ENCODE results near the gene KRT10. TPM values are rescaled to one million over a fixed set of nuclear protein-coding genes. Genes with fewer than 3 reads are reported as not detected.

The KRT10 gene
- 10 to 100 TPM in 1 of 5 donors, 1 to 10 TPM in 3, under 1 TPM in 1; 0.58 to 25.4 (median 2.9) TPM for total RNA-seq
- 10 to 100 TPM; 46.1 to 49.0 (median 47.7) TPM for polyA plus RNA-seq
- long read RNA-seq, donor 1, partial matches to known transcripts: 37 of 38 reads
- long read RNA-seq, donor 1, other reads (novel, unspliced or antisense): 0 of 38 reads
- long read RNA-seq, donor 2, partial matches to known transcripts: 58 of 62 reads
- long read RNA-seq, donor 2, other reads (novel, unspliced or antisense): 0 of 62 reads
- long read RNA-seq, donor 3, partial matches to known transcripts: 22 of 25 reads
- long read RNA-seq, donor 3, other reads (novel, unspliced or antisense): 0 of 25 reads
- long read RNA-seq, donor 4: 0 reads
- long read RNA-seq, donor 5, transcript KRT10-202 (2 exons, 583 nt): major isoform, 7 of 66 reads
- long read RNA-seq, donor 5, partial matches to known transcripts: 59 of 66 reads
- long read RNA-seq, donor 5, other reads (novel, unspliced or antisense): 0 of 66 reads
- long read RNA-seq, donor 6, transcript KRT10-202 (2 exons, 583 nt): major isoform, 9 of 129 reads
- long read RNA-seq, donor 6, partial matches to known transcripts: 120 of 129 reads
- long read RNA-seq, donor 6, other reads (novel, unspliced or antisense): 0 of 129 reads
- long read RNA-seq, donor 7, partial matches to known transcripts: 87 of 103 reads
- long read RNA-seq, donor 7, other reads (novel, unspliced or antisense): 13 of 103 reads
- long read RNA-seq, donor 8, transcript KRT10-202 (2 exons, 583 nt): major isoform, 5 of 74 reads
- long read RNA-seq, donor 8, partial matches to known transcripts: 56 of 74 reads
- long read RNA-seq, donor 8, other reads (novel, unspliced or antisense): 13 of 74 reads
- long read RNA-seq, donor 9, partial matches to known transcripts: 79 of 82 reads
- long read RNA-seq, donor 9, other reads (novel, unspliced or antisense): 0 of 82 reads
- long read RNA-seq, donor 10, partial matches to known transcripts: 18 of 18 reads
- long read RNA-seq, donor 10, other reads (novel, unspliced or antisense): 0 of 18 reads

DNA sequence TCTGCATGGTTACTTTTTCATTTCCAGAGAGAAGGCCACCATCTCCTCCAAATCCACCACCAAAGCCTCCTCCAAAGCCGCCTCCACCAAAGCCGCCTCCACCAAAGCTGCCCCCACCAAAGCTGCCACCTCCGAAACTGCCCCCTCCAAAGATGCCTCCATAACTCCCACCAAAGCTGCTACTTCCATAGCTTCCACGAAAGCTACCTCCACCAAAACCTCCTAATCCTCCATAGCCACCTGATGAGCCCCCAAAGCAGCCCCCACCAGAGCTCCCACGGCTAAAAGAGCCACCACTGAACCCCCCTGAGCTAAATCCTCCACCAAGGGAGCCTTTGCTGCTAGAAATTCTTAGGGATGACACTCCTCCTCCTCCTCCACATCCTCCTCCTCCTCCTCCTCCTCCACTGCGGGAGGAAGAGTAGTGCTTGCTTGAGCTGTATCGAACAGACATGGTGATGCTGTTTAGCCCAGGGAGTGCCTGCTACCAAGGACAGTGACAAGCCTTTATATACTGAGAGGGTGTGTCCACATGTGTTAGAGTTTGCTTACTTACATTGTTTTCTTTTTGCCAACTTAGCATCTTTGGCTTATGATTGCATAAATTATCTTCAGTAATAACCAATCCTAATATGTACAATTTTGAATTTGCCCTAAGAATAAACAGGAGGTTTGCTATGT, at the start of gene KRT10:
TSS of gene KRT10 (minus strand) at position 483 of the 681 bp plus-strand sequence. CDS start at position 454, 29 bp downstream.
- Histone ChIP-seq H3K9me3 (no peaks in the 10 kb centered on the region), H3K27me3 (no peaks in the 10 kb centered on the region), H3K27ac (no peak within 1 kb of the TSS), H3K36me3 (peaks cover 2 to 11% (median 5%) of the 10 kb centered on the region in 4 donors), H3K4me3 (no peak within 1 kb of the TSS), H3K4me1 (peaks cover 6 to 15% (median 13%) of the 10 kb centered on the region in 4 donors)
- WGBS, 5 donors: 79 to 96% (median 95%) methylated on average over 7 of the region's 7 CpGs
- no peak for DNase-seq
- intact Hi-C loops (cut with DNase I; ENCODE audit: low total_unique reads): no loop called here
- TF ChIP-seq, protein P1, sequence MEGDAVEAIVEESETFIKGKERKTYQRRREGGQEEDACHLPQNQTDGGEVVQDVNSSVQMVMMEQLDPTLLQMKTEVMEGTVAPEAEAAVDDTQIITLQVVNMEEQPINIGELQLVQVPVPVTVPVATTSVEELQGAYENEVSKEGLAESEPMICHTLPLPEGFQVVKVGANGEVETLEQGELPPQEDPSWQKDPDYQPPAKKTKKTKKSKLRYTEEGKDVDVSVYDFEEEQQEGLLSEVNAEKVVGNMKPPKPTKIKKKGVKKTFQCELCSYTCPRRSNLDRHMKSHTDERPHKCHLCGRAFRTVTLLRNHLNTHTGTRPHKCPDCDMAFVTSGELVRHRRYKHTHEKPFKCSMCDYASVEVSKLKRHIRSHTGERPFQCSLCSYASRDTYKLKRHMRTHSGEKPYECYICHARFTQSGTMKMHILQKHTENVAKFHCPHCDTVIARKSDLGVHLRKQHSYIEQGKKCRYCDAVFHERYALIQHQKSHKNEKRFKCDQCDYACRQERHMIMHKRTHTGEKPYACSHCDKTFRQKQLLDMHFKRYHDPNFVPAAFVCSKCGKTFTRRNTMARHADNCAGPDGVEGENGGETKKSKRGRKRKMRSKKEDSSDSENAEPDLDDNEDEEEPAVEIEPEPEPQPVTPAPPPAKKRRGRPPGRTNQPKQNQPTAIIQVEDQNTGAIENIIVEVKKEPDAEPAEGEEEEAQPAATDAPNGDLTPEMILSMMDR (IDR thresholded peaks at IDR 0.05): no peak
- no peak for TF ChIP-seq POLR2AphosphoS5 (IDR thresholded peaks at IDR 0.05)
- TF ChIP-seq EP300 (IDR thresholded peaks at IDR 0.05): no peak
- TF ChIP-seq POLR2A (IDR thresholded peaks at IDR 0.05): no peak

GRCh38 chr17:40871316-40871715, 48.9 kb upstream of the KRT10 start:
- intact Hi-C loops (cut with DNase I; ENCODE audit: low total_unique reads): no loop called here
- no peaks in the 10 kb centered on the region for H3K4me1 ChIP-seq
- no peaks in the 10 kb centered on the region for H3K36me3 ChIP-seq
- DNase-seq: no peak
- no peak overlapping the region for H3K27ac ChIP-seq
- peaks cover 0 to 28% (median 0%) of the 10 kb centered on the region in 3 donors for H3K27me3 ChIP-seq
- 87 to 97% (median 95%) methylated on average over 7 of the region's 7 CpGs for WGBS, 5 donors
- no peak overlapping the region for H3K4me3 ChIP-seq
- no peaks in the 10 kb centered on the region for H3K9me3 ChIP-seq
- TF ChIP-seq POLR2AphosphoS5 (IDR thresholded peaks at IDR 0.05) (no peak), POLR2A (IDR thresholded peaks at IDR 0.05) (no peak), EP300 (IDR thresholded peaks at IDR 0.05) (no peak)
- TF ChIP-seq, protein P1 (IDR thresholded peaks at IDR 0.05): no peak

DNA sequence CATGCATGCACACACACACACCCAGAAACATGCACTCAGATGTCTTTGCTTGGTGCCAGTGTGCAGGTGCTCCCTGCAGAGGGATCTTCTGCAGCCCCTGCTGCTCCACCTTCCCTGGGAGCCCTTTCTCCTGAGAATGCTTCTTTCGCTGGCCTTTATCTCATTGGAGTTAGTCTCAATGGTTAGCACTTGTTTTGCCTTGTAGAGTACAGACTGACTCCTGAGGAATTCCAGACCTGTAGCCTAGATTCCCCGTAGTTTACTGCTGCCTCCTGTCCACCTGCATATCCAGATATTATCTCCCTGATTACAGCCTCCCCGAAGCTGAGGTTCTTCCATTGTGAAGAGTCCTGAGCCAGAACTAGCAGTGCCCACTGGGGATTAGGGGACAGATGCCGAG, 47.7 kb upstream of the KRT10 start:
- WGBS, 5 donors: 68 to 81% (median 80%) methylated on average over 4 of the region's 4 CpGs

GRCh38 chr17:40866838-40867237, 44.4 kb upstream of the KRT10 start, which contains the start of gene KRT12:
Gene KRT12 (minus strand): TSS chr17:40867223. CDS start chr17:40867186, 37 bp downstream.
- Histone ChIP-seq H3K4me1 (no peaks in the 10 kb centered on the region), H3K27me3 (peaks cover 0 to 33% (median 0%) of the 10 kb centered on the region in 3 donors), H3K36me3 (no peaks in the 10 kb centered on the region), H3K27ac (no peak within 1 kb of the TSS), H3K4me3 (no peak within 1 kb of the TSS), H3K9me3 (no peaks in the 10 kb centered on the region)
- intact Hi-C loops (cut with DNase I; ENCODE audit: low total_unique reads): no loop called here
- TF ChIP-seq, protein P1 (IDR thresholded peaks at IDR 0.05): no peak
- no peak for TF ChIP-seq POLR2A (IDR thresholded peaks at IDR 0.05)
- TF ChIP-seq POLR2AphosphoS5 (IDR thresholded peaks at IDR 0.05): no peak
- no peak for TF ChIP-seq EP300 (IDR thresholded peaks at IDR 0.05)
- DNase-seq: no peak
- WGBS, 5 donors: 91 to 96% (median 92%) methylated on average over 6 to 8 of the region's 8 CpGs

More for the DNA sequence above, 47.7 kb upstream of the KRT10 start:
- intact Hi-C loops (cut with DNase I; ENCODE audit: low total_unique reads): no loop called here
- no peak for DNase-seq
- H3K27me3 ChIP-seq: peaks cover 0 to 30% (median 0%) of the 10 kb centered on the region in 3 donors
- no peaks in the 10 kb centered on the region for H3K9me3 ChIP-seq
- H3K36me3 ChIP-seq: no peaks in the 10 kb centered on the region
- no peak for TF ChIP-seq POLR2A (IDR thresholded peaks at IDR 0.05)
- H3K4me3 ChIP-seq: no peak overlapping the region
- no peaks in the 10 kb centered on the region for H3K4me1 ChIP-seq
- no peak overlapping the region for H3K27ac ChIP-seq
